Thoracic aorta (tissue), 2 donors: ENCODE measurements around the gene RPS6KA1. TPM values are rescaled to one million over a fixed set of nuclear protein-coding genes. Genes with fewer than 3 reads are reported as not detected.

Source experiments
- ATAC-seq: fragments of 150-250 bp; one replicate; pipeline ENCODE4 v1.8.0; 2017; ENCODE audit warnings: low read depth; ENCODE audit not compliant: insufficient number of reproducible peaks, low FRiP score
- DNase-seq: peaks from one replicate; pipeline ENCODE4 v3.0.0-alpha.2; 2020; ENCODE audit warnings: low spot score
- H3K27ac ChIP-seq, 2 donors: fragments of 200-600 bp; sonication (generic); 1 replicate in 1 of 2; 2 replicates in 1 of 2; pipeline ENCODE4 v1.5.1; 2016; ENCODE audit warnings: mild to moderate bottlenecking in 2 of 2, moderate library complexity in 2 of 2
- H3K27me3 ChIP-seq: fragments of 200-600 bp; sonication (generic); replicated peaks from 2 replicates; pipeline ENCODE4 v1.6.0; 2016; ENCODE audit warnings: mild to moderate bottlenecking; ENCODE audit not compliant: insufficient read depth
- H3K36me3 ChIP-seq: fragments of 200-600 bp; sonication (generic); one replicate; pipeline ENCODE4 v1.5.1; 2016
- H3K4me1 ChIP-seq, 2 donors: fragments of 200-600 bp; sonication (generic); 1 replicate in 1 of 2; 2 replicates in 1 of 2; pipeline versions ENCODE4 v1.5.1 to v1.6.0; 2016; ENCODE audit warnings: low read depth in 2 of 2, mild to moderate bottlenecking in 1 of 2; ENCODE audit not compliant: control insufficient read depth in 1 of 2
- H3K4me3 ChIP-seq: fragments of 200-600 bp; sonication (generic); 2 replicates; pipeline ENCODE4 v1.5.1; 2016; ENCODE audit warnings: mild to moderate bottlenecking
- H3K9me3 ChIP-seq: fragments of 200-600 bp; sonication (generic); 2 replicates; pipeline ENCODE4 v1.5.1; 2016
- total RNA-seq, 2 donors: library from RNA; depleted of rRNA; stranded (reverse); fragments of >200 nt; gene quantifications; one replicate each; pipeline versions ENCODE4 v1.1.0 to v1.2.3, GENCODE V29; 2016
- TF ChIP-seq, protein P1 (sequence below): fragments of 200-600 bp; sonication (generic); IDR thresholded peaks from one replicate; pipeline ENCODE4 v1.5.1; 2019; ENCODE audit warnings: antibody characterized with exemption

RPS6KA1 gene
- total RNA-seq, 2 donors from 2014 or later: 13.8 to 18.6 TPM

DNA sequence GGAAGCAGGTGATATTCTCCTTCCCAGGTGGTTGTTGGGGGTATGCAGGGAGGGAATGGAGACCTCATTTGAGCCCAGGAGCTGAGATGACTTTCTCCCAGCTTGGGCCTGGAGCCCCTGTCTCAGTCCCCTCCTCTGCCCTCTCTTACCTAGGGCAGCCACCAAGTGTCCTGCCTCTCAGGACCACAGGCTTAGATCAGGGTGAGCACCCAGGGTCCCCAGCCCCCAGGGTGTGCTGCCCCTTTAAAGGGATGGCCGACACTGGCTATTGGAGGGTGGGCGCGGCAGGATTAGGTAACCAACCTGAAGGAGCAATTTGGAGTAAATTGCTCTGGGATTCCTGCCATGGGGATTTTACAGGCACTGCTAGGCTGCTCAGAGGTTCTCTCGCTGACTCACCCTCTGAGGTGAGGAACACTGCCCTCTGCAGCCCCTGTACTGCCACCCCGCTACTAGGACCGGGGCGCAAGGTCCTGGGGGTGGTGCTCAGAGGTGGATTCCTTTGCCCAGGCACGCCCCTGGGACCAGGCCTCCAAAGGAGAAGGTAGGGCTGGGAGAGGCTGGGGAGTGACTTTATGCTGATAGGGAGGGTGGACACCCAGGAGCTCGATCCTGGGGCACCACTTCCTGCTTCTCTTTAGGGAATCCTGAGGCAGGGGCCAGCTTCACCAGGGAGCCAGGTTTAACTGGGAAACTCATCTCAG is 1.5 kb downstream of the RPS6KA1 start:
- H3K4me1 ChIP-seq: peaks cover 0 to 9% of the 10 kb centered on the region in 2 donors
- ATAC-seq: no peak
- DNase-seq: no peak
- TF ChIP-seq, protein P1, sequence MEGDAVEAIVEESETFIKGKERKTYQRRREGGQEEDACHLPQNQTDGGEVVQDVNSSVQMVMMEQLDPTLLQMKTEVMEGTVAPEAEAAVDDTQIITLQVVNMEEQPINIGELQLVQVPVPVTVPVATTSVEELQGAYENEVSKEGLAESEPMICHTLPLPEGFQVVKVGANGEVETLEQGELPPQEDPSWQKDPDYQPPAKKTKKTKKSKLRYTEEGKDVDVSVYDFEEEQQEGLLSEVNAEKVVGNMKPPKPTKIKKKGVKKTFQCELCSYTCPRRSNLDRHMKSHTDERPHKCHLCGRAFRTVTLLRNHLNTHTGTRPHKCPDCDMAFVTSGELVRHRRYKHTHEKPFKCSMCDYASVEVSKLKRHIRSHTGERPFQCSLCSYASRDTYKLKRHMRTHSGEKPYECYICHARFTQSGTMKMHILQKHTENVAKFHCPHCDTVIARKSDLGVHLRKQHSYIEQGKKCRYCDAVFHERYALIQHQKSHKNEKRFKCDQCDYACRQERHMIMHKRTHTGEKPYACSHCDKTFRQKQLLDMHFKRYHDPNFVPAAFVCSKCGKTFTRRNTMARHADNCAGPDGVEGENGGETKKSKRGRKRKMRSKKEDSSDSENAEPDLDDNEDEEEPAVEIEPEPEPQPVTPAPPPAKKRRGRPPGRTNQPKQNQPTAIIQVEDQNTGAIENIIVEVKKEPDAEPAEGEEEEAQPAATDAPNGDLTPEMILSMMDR: no peak
- H3K4me3 ChIP-seq: no peak overlapping the region
- no peaks in the 10 kb centered on the region for H3K9me3 ChIP-seq
- H3K27ac ChIP-seq: no peak overlapping the region
- no peaks in the 10 kb centered on the region for H3K27me3 ChIP-seq
- no peaks in the 10 kb centered on the region for H3K36me3 ChIP-seq

DNA sequence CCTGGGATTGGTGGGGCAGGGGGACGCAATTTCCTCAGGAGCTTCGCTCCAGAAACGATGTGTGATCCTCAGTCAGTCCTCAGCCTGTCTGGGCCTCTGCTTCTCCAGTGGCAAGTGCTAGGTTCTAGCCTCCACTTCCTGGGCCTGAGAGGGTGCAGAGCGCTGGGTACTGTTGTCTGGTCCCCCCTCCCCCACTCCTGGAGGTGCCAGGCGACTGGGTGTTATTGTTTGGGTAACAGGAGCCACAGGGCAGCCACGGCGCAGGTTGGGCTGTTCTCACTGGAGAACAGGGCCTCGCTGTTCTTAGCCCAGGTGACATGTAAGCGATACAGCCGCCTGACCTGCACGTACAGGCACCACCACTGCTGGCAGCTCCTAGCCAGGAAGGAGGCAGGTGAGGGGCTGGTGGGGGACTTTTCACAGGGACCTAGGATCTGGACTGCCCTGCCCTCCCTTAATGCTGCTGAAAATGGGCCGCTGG is 2.1 kb downstream of the RPS6KA1 start:
- H3K36me3 ChIP-seq: no peaks in the 10 kb centered on the region
- no peak for DNase-seq
- TF ChIP-seq, protein P1: no peak
- H3K4me3 ChIP-seq: no peak overlapping the region
- peaks cover 0 to 9% of the 10 kb centered on the region in 2 donors for H3K4me1 ChIP-seq
- ATAC-seq: no peak
- no peaks in the 10 kb centered on the region for H3K27me3 ChIP-seq
- H3K27ac ChIP-seq: no peak overlapping the region
- H3K9me3 ChIP-seq: no peaks in the 10 kb centered on the region

DNA sequence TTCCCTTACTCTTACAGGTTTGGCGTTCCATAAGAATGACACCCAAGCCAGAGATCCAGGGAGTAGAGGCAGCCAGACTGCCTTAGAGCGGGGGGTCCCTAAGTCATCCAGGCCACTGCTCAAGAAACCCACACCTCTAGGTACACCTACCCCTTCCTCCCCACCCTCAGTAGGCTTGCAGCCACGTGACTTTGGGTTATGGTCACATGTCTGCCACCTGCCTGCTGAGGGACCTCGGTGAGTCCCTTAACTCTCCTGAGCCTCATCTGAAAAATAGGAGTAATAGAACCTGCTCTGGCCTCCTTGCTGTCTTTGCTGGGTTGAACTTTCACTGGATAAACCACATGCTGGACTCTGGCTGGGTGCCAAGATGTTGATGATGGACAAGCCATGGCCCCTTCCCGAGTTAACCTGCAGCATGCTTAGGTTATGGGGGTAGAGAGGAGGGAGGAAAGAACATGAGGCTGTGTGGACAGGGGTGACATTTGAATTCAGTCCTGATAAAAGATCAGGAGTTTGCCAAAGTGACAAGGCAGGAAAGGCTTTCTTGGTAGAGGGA is 4.5 kb downstream of the RPS6KA1 start:
- Histone ChIP-seq H3K4me1 (peaks cover 0 to 9% of the 10 kb centered on the region in 2 donors), H3K27ac (no peak overlapping the region), H3K4me3 (no peak overlapping the region), H3K27me3 (no peaks in the 10 kb centered on the region), H3K36me3 (no peaks in the 10 kb centered on the region), H3K9me3 (no peaks in the 10 kb centered on the region)
- TF ChIP-seq, protein P1: no peak
- ATAC-seq (no peak), DNase-seq (no peak)

DNA sequence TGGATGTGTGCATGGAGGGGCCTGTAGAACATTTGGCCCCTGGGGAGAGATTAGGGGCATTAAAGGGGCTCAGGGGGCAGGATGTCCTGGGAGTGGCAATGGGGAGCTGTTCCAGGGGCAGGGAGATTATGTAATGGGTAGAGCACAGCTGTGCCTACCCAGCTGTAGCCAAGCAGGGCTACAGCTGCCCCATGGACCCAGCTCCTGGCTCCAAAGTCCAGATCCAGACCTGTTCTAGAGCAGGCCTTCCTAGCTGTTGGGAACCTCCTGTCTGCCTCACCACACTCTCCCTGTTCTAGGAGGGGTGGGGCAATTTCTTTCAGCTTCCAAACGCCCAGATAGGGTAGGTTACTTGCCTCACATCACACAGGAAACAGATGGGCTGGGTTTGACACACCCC is 5.6 kb downstream of the RPS6KA1 start:
- H3K4me3 ChIP-seq: no peak overlapping the region

DNA sequence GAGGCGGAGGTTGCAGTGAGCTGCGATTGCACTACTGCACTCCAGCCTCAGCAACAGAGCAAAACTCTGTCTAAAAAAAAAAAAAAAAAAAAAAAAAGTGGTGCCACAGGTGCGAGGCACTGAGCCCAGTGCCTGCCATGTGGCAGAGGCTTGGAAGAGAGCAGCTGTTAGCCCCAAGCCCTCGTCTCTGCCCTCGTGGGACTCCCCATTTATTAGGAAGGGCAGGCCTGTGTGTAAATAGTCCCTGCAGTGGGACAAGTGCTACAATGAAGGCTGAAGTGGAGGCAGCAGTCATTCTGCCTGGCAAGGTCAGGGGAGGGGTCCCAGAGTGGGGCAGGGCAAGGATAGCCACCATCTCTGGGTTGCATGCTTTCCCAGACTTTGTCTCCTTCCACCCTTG is 6.5 kb downstream of the RPS6KA1 start:
- Histone ChIP-seq H3K4me3 (no peak overlapping the region), H3K27ac (no peak overlapping the region), H3K36me3 (no peaks in the 10 kb centered on the region), H3K27me3 (no peaks in the 10 kb centered on the region), H3K4me1 (no peaks in the 10 kb centered on the region), H3K9me3 (no peaks in the 10 kb centered on the region)
- TF ChIP-seq, protein P1: no peak
- DNase-seq (no peak), ATAC-seq (no peak)

More for the DNA sequence above, 5.6 kb downstream of the RPS6KA1 start:
- Histone ChIP-seq H3K27me3 (no peaks in the 10 kb centered on the region), H3K9me3 (no peaks in the 10 kb centered on the region), H3K4me1 (peaks cover 0 to 5% of the 10 kb centered on the region in 2 donors), H3K27ac (no peak overlapping the region), H3K36me3 (no peaks in the 10 kb centered on the region)
- DNase-seq: no peak
- ATAC-seq: no peak
- TF ChIP-seq, protein P1: no peak
